PC-9 (cell line): Measurements from ENCODE around the gene TRIM10.

Experiments used
- CTCF ChIP-seq: fragments of 200-600 bp; sonication (generic); conservative IDR thresholded peaks from 2 replicates; pipeline ENCODE4 v1.6.1; 2017; ENCODE audit warnings: mixed run types, antibody characterized with exemption, mild to moderate bottlenecking, moderate library complexity
- EZH2 ChIP-seq: fragments of 200-600 bp; sonication (generic); IDR thresholded peaks from 2 replicates; pipeline ENCODE4 v1.8.0; 2017; ENCODE audit warnings: antibody characterized with exemption, low read depth

GRCh38 chr6:30196376-30196775, 35.4 kb upstream of the TRIM10 start:
- TF ChIP-seq CTCF (no peak), EZH2 (no peak)
